CD14-positive monocyte (primary cell): ENCODE results near the gene FAM120B. TPM values are rescaled to one million over a fixed set of nuclear protein-coding genes. Genes with fewer than 3 reads are reported as not detected.

Experiments used
- DNase-seq, 3 donors: peaks; one replicate each; pipeline ENCODE4 v3.0.0-alpha.2; 2011 to 2022
- H2AFZ ChIP-seq: 2 replicates; pipeline ENCODE4 v1.6.0; 2012; ENCODE audit warnings: mild to moderate bottlenecking, low read depth, low read length, inconsistent platforms; ENCODE audit not compliant: insufficient read depth, poor library complexity, severe bottlenecking
- H3K27ac ChIP-seq, 2 donors: 1 replicate in 1 of 2; 2 replicates in 1 of 2; pipeline ENCODE4 v1.5.1; 2012 to 2013; ENCODE audit warnings: low read length in 2 of 2, control low read depth in 1 of 2, inconsistent platforms in 1 of 2, low read depth in 1 of 2, mild to moderate bottlenecking in 1 of 2
- H3K27me3 ChIP-seq, 2 donors: one replicate each; pipeline versions ENCODE4 v1.6.0 to v1.6.1; 2011 to 2013; ENCODE audit warnings: low read length in 2 of 2; ENCODE audit not compliant: control insufficient read depth in 2 of 2, insufficient read depth in 2 of 2
- H3K36me3 ChIP-seq, 2 donors: replicated peaks in 1 of 2; 1 replicate in 1 of 2; 2 replicates in 1 of 2; pipeline versions ENCODE4 v1.5.1 to v1.6.1; 2012 to 2013; ENCODE audit warnings: low read length in 2 of 2, control low read depth in 1 of 2, inconsistent platforms in 1 of 2, mild to moderate bottlenecking in 1 of 2; ENCODE audit not compliant: insufficient read depth in 2 of 2, control insufficient read depth in 1 of 2
- H3K4me1 ChIP-seq, 2 donors: 1 replicate in 1 of 2; 2 replicates in 1 of 2; pipeline versions ENCODE4 v1.5.1 to v1.6.1; 2012 to 2013; ENCODE audit warnings: low read length in 2 of 2, control low read depth in 1 of 2, inconsistent platforms in 1 of 2, mild to moderate bottlenecking in 1 of 2, moderate library complexity in 1 of 2; ENCODE audit not compliant: insufficient read depth in 2 of 2, control insufficient read depth in 1 of 2
- H3K4me2 ChIP-seq: replicated peaks from 2 replicates; pipeline ENCODE3; 2012; ENCODE audit warnings: low read length, moderate library complexity, mild to moderate bottlenecking; ENCODE audit not compliant: poor library complexity, severe bottlenecking; ENCODE audit errors: extremely low read depth
- H3K4me3 ChIP-seq, 3 experiments: fragments of 200-600 bp in 1 of 3; sonication (generic) in 1 of 3; replicated peaks in 1 of 3; 1 replicate in 2 of 3; 2 replicates in 1 of 3; pipeline ENCODE4 v1.5.1; 2011 to 2013; ENCODE audit warnings: low read length in 3 of 3, mild to moderate bottlenecking in 3 of 3, control low read depth in 2 of 3, low read depth in 2 of 3, inconsistent platforms in 1 of 3, moderate library complexity in 1 of 3
- H3K79me2 ChIP-seq: 2 replicates; pipeline ENCODE4 v1.6.0; 2012; ENCODE audit warnings: mild to moderate bottlenecking, control low read depth, inconsistent platforms, low read length, moderate library complexity; ENCODE audit not compliant: insufficient read depth
- H3K9ac ChIP-seq: 2 replicates; pipeline ENCODE4 v1.6.0; 2017; ENCODE audit warnings: low read length, mild to moderate bottlenecking; ENCODE audit not compliant: insufficient read depth, poor library complexity, severe bottlenecking
- H3K9me3 ChIP-seq, 2 donors: replicated peaks in 1 of 2; 1 replicate in 1 of 2; 2 replicates in 1 of 2; pipeline versions ENCODE4 v1.5.1 to v1.6.1; 2012 to 2013; ENCODE audit warnings: low read length in 2 of 2, control low read depth in 1 of 2; ENCODE audit not compliant: control insufficient read depth in 1 of 2, insufficient read depth in 1 of 2
- H4K20me1 ChIP-seq: 2 replicates; pipeline ENCODE4 v1.6.0; 2012; ENCODE audit warnings: mild to moderate bottlenecking, low read length, control low read depth, moderate library complexity; ENCODE audit not compliant: insufficient read depth
- H3K27ac Mint-ChIP-seq, 7 donors: one replicate each; pipeline ENCODE4 v1.8.0; 2020; ENCODE audit warnings: mild to moderate bottlenecking in 7 of 7, mixed read lengths in 7 of 7, moderate library complexity in 6 of 7, inconsistent platforms in 2 of 7
- H3K27me3 Mint-ChIP-seq, 3 donors: one replicate each; pipeline ENCODE4 v1.8.0; 2021 to 2022; ENCODE audit warnings: low read depth in 3 of 3, mild to moderate bottlenecking in 3 of 3, mixed read lengths in 3 of 3, moderate library complexity in 3 of 3, inconsistent platforms in 1 of 3
- H3K36me3 Mint-ChIP-seq, 2 donors: one replicate each; pipeline ENCODE4 v1.8.0; 2020; ENCODE audit warnings: mixed read lengths in 2 of 2, inconsistent platforms in 1 of 2, mild to moderate bottlenecking in 1 of 2
- H3K4me1 Mint-ChIP-seq: one replicate; pipeline ENCODE4 v1.8.0; 2020; ENCODE audit warnings: mild to moderate bottlenecking, mixed read lengths
- H3K4me3 Mint-ChIP-seq, 2 donors: one replicate each; pipeline ENCODE4 v1.8.0; 2020; ENCODE audit warnings: mild to moderate bottlenecking in 2 of 2, mixed read lengths in 2 of 2, moderate library complexity in 1 of 2
- H3K9me3 Mint-ChIP-seq, 7 donors: one replicate each; pipeline ENCODE4 v1.8.0; 2020 to 2022; ENCODE audit warnings: mixed read lengths in 7 of 7, mild to moderate bottlenecking in 6 of 7, moderate library complexity in 6 of 7, inconsistent platforms in 2 of 7
- WGBS: methylation state at CpG from one replicate; pipeline ENCODE4 v1.1.5; 2013; ENCODE audit warnings: missing lambda C conversion rate; ENCODE audit not compliant: insufficient coverage; 5-methylcytosine and 5-hydroxymethylcytosine counted together
- intact Hi-C, 2 donors: fragments of 100-400 bp; cut with micrococcal nuclease; formaldehyde crosslinking; loops; one replicate each; pipeline versions ENCODE4 v1.15.0 to v1.15.1; 2023
- polyA plus RNA-seq, 3 donors: library from polyadenylated mRNA; depleted of rRNA in 1 of 3; unstranded in 2 of 3; stranded (reverse) in 1 of 3; fragments of 300-500 nt in 2 of 3; fragments of >200 nt in 1 of 3; fragmentation: Illumina TruSeq in 2 of 3; gene quantifications; 1 replicate in 2 of 3; 2 replicates in 1 of 3; pipeline ENCODE4 v1.2.3, GENCODE V29; 2012 to 2021
- TF ChIP-seq, protein P1 (sequence below): fragments of 200-600 bp; IDR thresholded peaks from one replicate; pipeline ENCODE4 v1.8.0; 2022; ENCODE audit warnings: antibody characterized with exemption, mild to moderate bottlenecking

FAM120B gene
- polyA plus RNA-seq, 3 donors: 10.6 to 20.2 (median 11.2) TPM

DNA sequence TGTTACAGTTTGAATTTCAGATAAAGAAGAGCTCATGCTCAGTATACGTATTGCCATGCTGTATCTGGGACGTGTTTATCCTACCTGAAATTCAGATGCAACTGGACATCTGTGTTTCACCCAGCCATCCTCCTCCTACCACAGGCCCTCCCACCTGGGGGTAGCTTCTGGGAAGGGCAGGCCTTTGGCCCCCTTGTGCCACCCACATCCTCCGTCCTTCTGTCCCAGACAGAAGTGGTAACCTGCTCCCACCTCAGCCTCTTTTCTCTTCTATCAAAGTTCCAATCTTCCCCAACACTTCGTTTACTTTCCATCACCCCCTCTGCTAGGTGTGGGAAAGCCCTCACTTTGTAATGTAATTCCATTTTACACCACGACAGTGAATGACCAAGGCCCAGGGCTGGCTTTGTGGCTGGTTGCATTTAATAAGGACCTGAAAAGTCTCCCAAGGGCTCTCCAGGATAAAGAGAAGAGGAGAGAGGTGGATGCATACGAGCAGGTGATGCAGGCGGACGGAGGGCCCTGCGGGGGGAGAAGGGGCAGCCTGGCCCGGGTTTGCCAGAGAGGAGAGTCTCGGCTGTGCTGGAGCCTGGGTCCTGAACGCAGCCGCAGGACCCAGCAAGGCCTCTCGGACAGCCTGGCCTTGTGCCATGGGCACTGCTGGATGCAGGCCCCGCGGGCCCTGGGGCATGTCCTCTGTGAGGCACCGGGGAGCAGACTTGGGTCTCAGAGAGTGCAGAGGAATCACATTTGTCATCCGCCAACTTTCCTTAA lies 148.1 kb downstream of the FAM120B start:
- H3K79me2 ChIP-seq: no peaks in the 10 kb centered on the region
- H3K27ac ChIP-seq: no peak overlapping the region
- H3K36me3 ChIP-seq: no peaks in the 10 kb centered on the region

DNA sequence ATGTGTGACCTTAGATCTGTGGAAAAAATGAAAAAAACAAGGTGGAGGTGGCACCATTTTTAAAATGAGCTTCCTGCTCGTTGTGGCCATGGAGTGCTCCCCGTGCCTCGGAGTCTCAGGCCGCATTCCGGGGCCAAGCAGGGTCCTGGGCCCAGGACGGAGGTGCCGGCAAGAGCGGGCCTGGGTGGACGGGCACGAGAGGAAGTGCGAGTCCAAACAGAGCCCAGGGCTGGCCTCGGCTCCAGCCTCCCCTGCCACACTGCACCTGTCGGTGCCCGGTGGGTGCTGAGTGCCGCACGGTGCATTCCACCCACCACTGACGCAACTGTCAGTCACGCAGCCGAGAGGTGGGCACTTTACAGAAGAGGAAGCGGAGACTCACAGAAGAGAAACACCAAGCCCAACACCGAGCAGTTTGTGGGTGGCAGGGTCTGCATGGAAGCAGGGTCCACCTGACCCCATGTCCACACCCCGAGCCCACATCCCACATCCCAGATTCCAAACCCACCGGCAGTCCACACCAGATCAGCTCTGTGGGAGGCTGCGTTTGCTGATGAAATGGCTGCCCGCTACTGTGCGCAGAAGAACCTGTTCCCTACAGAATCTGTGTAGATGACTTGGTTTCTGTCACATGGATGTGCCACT lies 148.9 kb downstream of the FAM120B start:
- no peak overlapping the region for H3K4me2 ChIP-seq
- H3K9ac ChIP-seq: no peak overlapping the region
- no peaks in the 10 kb centered on the region for H3K27me3 ChIP-seq
- Mint-ChIP-seq H3K9me3 (peaks cover 0 to 5% (median 3%) of the 10 kb centered on the region in 7 donors), H3K4me3 (no peak overlapping the region), H3K4me1 (peaks cover 9% of the 10 kb centered on the region), H3K27ac (no peak overlapping the region), H3K36me3 (no peaks in the 10 kb centered on the region), H3K27me3 (peaks cover 0 to 4% (median 2%) of the 10 kb centered on the region in 3 donors)
- peaks cover 10 to 11% of the 10 kb centered on the region in 2 donors for H3K4me1 ChIP-seq
- H3K36me3 ChIP-seq: no peaks in the 10 kb centered on the region
- intact Hi-C loops: no loop called here
- TF ChIP-seq, protein P1, sequence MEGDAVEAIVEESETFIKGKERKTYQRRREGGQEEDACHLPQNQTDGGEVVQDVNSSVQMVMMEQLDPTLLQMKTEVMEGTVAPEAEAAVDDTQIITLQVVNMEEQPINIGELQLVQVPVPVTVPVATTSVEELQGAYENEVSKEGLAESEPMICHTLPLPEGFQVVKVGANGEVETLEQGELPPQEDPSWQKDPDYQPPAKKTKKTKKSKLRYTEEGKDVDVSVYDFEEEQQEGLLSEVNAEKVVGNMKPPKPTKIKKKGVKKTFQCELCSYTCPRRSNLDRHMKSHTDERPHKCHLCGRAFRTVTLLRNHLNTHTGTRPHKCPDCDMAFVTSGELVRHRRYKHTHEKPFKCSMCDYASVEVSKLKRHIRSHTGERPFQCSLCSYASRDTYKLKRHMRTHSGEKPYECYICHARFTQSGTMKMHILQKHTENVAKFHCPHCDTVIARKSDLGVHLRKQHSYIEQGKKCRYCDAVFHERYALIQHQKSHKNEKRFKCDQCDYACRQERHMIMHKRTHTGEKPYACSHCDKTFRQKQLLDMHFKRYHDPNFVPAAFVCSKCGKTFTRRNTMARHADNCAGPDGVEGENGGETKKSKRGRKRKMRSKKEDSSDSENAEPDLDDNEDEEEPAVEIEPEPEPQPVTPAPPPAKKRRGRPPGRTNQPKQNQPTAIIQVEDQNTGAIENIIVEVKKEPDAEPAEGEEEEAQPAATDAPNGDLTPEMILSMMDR: no peak
- no peak for DNase-seq
- no peaks in the 10 kb centered on the region for H4K20me1 ChIP-seq
- H3K9me3 ChIP-seq: no peaks in the 10 kb centered on the region
- WGBS: 90% methylated on average over 19 of the region's 26 CpGs
- no peak overlapping the region for H2AFZ ChIP-seq
- H3K79me2 ChIP-seq: no peaks in the 10 kb centered on the region
- no peak overlapping the region for H3K4me3 ChIP-seq
- H3K27ac ChIP-seq: no peak overlapping the region

More for the DNA sequence above, 148.1 kb downstream of the FAM120B start:
- Histone ChIP-seq H3K9ac (no peak overlapping the region), H3K9me3 (no peaks in the 10 kb centered on the region), H3K4me3 (no peak overlapping the region), H3K4me2 (no peak overlapping the region), H3K4me1 (peaks cover 2 to 3% of the 10 kb centered on the region in 2 donors), H3K27me3 (no peaks in the 10 kb centered on the region), H4K20me1 (no peaks in the 10 kb centered on the region), H2AFZ (no peak overlapping the region)
- no peak for DNase-seq
- intact Hi-C loops: no loop called here
- TF ChIP-seq, protein P1: no peak
- Mint-ChIP-seq H3K9me3 (peaks cover 0 to 5% (median 3%) of the 10 kb centered on the region in 7 donors), H3K27me3 (peaks cover 0 to 4% (median 2%) of the 10 kb centered on the region in 3 donors), H3K4me1 (peaks cover 4% of the 10 kb centered on the region), H3K36me3 (no peaks in the 10 kb centered on the region), H3K4me3 (no peak overlapping the region), H3K27ac (no peak overlapping the region)
- 84% methylated on average over 11 of the region's 18 CpGs for WGBS
